ENCODE measurements around the gene SH3RF3.

SH3RF3 gene

DNA sequence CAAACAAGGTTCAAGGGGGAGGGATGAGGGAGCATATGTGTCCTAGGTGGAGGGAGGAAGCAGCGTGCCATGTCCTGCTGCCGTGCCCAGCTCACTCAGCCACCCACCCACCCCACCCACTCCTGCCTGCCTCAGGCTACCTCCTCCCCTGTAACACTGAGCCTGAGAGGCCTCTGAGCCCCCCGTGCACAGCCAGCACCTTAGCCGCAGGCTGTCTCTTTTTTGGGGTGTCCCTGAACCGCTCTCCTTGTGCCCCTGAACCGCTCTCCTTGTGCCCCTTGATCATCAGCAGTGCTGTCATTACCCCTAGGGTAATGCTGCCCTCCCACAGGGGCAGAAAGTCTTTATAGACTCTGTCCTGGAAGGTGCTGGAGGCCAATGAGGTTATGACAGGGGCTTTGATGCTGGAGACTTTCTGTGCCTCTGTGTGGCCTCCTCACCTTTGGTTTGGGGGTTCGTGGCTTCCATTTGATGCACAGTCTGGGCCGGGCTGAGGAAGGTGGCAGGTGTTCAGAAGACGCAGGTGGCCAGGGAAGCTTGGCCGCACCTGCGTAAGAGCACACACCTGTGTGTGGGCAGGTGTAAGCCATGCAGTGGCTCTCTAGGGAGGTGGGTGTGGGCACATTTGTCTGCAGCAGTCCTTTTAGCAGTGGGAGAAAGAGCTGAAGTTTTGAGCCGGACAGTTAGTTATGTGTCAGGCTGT lies 344.8 kb downstream of the SH3RF3 start:
- no peaks in the 10 kb centered on the region for H3K9me3 ChIP-seq (ENCODE audit: control insufficient read depth, low read length)
- H3K4me1 ChIP-seq (ENCODE audit: control insufficient read depth, insufficient read depth, low read length, poor library complexity, severe bottlenecking) = peaks cover 17% of the 10 kb centered on the region
- no peaks in the 10 kb centered on the region for H3K36me3 ChIP-seq (ENCODE audit: control insufficient read depth, insufficient read depth, low read length)
- no peak overlapping the region for H3K27ac ChIP-seq (ENCODE audit: low read depth, low read length, severe bottlenecking)
- 87 to 91% methylated on average over 9 to 10 of the region's 12 CpGs for WGBS, 2 experiments (ENCODE audit: insufficient coverage in 2 of 2)
- no peak overlapping the region for H3K4me3 ChIP-seq (ENCODE audit: extremely low read depth, insufficient read depth, low read length, poor library complexity, severe bottlenecking)

DNA sequence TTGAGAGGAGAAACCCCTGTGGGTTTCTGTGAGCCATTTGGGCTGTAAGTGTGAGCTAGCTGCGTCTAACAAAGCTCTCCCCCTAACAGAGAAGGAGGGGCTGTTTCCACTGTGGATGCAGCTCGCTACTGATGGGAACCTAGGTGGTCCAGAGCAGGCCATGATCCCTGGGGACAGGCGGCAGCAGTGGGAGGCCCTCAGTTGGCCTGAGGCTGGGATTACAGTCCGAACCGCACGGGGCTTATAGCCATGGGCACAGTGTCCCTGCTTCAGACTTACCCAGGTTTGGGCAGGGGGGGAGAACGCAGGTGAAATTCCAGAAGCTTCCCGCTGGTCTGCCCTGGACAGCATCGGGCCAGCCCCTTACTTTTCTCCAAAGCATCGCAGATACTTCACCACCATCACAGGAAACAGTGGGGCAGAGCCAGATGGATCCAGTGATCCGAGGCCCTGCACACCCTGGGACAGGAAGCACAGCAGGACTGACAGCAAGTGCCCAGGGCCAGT lies 345.4 kb downstream of the SH3RF3 start:
- no peaks in the 10 kb centered on the region for H3K36me3 ChIP-seq (ENCODE audit: control insufficient read depth, insufficient read depth, low read length)
- H3K27ac ChIP-seq (ENCODE audit: low read depth, low read length, severe bottlenecking) = no peak overlapping the region
- 79 to 90% methylated on average over 5 to 11 of the region's 11 CpGs for WGBS, 2 experiments (ENCODE audit: insufficient coverage in 2 of 2)
- H3K9me3 ChIP-seq (ENCODE audit: control insufficient read depth, low read length) = no peaks in the 10 kb centered on the region
- no peak overlapping the region for H3K4me3 ChIP-seq (ENCODE audit: extremely low read depth, insufficient read depth, low read length, poor library complexity, severe bottlenecking)
- peaks cover 13% of the 10 kb centered on the region for H3K4me1 ChIP-seq (ENCODE audit: control insufficient read depth, insufficient read depth, low read length, poor library complexity, severe bottlenecking)

DNA sequence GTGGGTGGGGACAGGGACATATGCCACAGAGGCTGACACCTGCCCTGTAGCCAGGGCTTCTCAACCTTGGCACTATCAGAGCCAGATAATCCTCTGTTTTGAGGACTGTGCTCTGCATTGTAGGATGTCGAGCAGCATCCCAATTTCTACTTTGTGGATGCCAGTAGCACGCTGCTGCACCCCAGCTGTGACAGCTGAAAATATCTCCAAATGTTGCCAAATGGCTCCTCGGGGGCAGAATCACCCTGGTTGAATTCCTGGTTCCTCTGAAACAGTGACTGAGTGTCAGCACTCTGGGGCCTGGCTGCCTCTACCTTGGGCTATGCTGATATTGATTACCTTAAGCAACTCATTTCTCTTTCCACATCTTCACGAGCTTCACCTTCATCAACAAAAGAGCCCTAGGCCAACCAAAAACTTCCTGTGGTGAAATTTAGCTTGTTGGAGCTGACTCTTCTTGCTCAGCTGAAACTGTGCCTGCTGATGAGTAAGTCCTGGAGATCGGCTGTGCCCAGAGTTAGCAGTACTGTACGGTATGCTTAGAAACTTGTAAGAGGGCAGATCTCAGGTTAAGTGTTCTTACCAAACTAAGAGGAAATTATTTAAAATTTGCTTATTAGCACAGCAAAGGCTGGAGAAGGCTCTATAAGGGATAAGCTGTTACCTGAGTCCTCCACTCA lies 346.7 kb downstream of the SH3RF3 start:
- no peak overlapping the region for H3K4me3 ChIP-seq (ENCODE audit: extremely low read depth, insufficient read depth, low read length, poor library complexity, severe bottlenecking)
- no peaks in the 10 kb centered on the region for H3K36me3 ChIP-seq (ENCODE audit: control insufficient read depth, insufficient read depth, low read length)
- H3K27ac ChIP-seq (ENCODE audit: low read depth, low read length, severe bottlenecking) = no peak overlapping the region
- H3K4me1 ChIP-seq (ENCODE audit: control insufficient read depth, insufficient read depth, low read length, poor library complexity, severe bottlenecking) = peaks cover under 1% of the 10 kb centered on the region
- H3K9me3 ChIP-seq (ENCODE audit: control insufficient read depth, low read length) = no peaks in the 10 kb centered on the region
- WGBS, 2 experiments (ENCODE audit: insufficient coverage in 2 of 2) = 93 to 98% methylated on average over 4 to 5 of the region's 6 CpGs

DNA sequence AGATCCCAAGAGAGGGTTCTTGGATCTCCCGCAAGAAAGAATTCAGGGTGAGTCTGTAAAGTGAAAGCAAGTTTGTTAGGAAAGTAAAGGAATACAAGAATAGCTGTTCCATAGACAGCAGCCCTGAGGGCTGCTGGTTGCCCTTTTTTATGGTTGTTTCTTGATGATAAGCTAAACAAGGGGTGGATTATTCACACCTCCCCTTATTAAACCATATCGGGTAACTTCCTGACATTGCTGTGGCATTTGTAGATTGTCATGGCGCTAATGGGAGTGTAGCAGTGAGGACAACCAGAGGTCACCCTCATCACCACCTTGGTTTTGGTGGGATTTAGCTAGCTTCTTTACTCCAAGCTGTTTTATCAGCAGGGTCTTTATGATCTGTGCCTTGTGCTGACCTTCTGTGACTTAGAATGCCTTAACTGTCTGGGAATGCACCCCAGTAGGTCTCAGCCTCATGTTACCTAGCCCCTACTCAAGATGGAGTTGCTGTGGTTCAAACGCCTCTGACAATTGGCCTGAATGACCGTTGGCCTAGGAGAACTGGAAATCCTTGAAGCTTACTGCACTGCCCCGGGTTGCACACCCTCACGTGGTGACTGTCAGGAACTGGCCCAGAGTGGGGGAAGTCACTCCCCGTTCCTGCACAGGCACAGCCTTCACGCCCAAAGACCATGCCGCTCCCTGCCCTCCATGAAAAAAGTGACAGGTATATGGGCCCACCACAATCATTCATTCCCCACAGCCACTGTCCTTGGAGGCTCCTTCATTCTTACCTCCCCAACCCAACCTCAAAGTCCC lies 347.8 kb downstream of the SH3RF3 start:
- 91 to 99% methylated on average over 8 to 9 of the region's 10 CpGs for WGBS, 2 experiments (ENCODE audit: insufficient coverage in 2 of 2)
- Histone ChIP-seq H3K27ac (ENCODE audit: low read depth, low read length, severe bottlenecking) (no peak overlapping the region), H3K36me3 (ENCODE audit: control insufficient read depth, insufficient read depth, low read length) (no peaks in the 10 kb centered on the region), H3K9me3 (ENCODE audit: control insufficient read depth, low read length) (no peaks in the 10 kb centered on the region), H3K4me3 (ENCODE audit: extremely low read depth, insufficient read depth, low read length, poor library complexity, severe bottlenecking) (no peak overlapping the region), H3K4me1 (ENCODE audit: control insufficient read depth, insufficient read depth, low read length, poor library complexity, severe bottlenecking) (no peaks in the 10 kb centered on the region)

DNA sequence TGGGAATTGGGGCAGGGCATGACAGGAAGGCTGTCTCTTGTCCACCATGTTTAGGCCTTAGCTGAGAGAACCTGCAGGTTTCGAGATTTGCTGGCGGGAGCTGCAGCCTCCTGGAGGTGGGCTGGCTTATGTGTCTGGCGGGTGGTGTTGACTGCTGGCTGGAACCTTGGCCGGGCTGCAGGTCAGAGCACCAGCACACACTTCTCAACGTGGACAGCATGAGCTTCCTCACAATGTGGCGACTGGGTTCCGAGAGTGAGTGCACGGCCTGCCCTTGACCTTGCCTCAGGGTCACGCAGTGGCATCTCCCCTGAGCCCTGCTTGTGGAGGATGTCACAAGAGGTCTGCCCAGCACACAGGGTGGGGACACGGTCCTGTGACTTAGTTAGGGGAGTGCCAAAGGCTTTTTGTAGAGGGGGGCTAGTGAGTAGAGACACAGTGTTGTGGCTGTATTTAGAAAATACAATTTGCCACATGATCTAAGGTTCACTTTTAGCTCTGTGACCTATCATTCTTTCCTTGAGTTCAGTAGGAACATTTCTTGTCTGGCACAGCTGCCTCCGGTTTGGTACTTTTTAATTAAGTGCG lies 350.0 kb downstream of the SH3RF3 start:
- Histone ChIP-seq H3K36me3 (ENCODE audit: control insufficient read depth, insufficient read depth, low read length) (no peaks in the 10 kb centered on the region), H3K4me1 (ENCODE audit: control insufficient read depth, insufficient read depth, low read length, poor library complexity, severe bottlenecking) (peaks cover 12% of the 10 kb centered on the region), H3K9me3 (ENCODE audit: control insufficient read depth, low read length) (no peaks in the 10 kb centered on the region), H3K4me3 (ENCODE audit: extremely low read depth, insufficient read depth, low read length, poor library complexity, severe bottlenecking) (no peak overlapping the region), H3K27ac (ENCODE audit: low read depth, low read length, severe bottlenecking) (no peak overlapping the region)
- 93 to 96% methylated on average over 12 of the region's 12 CpGs for WGBS, 2 experiments (ENCODE audit: insufficient coverage in 2 of 2)

DNA sequence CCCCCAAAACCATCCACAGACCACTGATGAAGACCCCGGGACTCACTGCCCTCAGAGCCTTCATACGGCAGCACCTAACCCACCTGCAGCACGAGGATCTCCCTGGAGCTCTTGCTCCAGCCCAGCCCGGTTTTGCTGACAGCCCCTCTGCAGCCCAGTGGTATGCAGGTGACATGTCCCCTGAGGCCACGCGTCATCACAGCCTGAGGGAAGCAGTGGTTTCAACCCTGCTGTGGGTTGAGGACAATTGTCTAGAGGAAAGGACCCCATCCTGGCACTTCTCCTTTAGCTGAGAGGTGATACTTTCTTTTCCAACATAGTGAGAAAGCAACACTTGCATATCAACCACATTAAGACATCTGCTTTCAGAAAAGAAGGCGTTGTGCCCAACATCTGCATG lies 350.8 kb downstream of the SH3RF3 start:
- WGBS, 2 experiments (ENCODE audit: insufficient coverage in 2 of 2) = 81 to 88% methylated on average over 4 to 7 of the region's 7 CpGs
- H3K36me3 ChIP-seq (ENCODE audit: control insufficient read depth, insufficient read depth, low read length) = no peaks in the 10 kb centered on the region
- no peak overlapping the region for H3K4me3 ChIP-seq (ENCODE audit: extremely low read depth, insufficient read depth, low read length, poor library complexity, severe bottlenecking)
- H3K4me1 ChIP-seq (ENCODE audit: control insufficient read depth, insufficient read depth, low read length, poor library complexity, severe bottlenecking) = peaks cover 12% of the 10 kb centered on the region
- no peak overlapping the region for H3K27ac ChIP-seq (ENCODE audit: low read depth, low read length, severe bottlenecking)
- H3K9me3 ChIP-seq (ENCODE audit: control insufficient read depth, low read length) = no peaks in the 10 kb centered on the region

DNA sequence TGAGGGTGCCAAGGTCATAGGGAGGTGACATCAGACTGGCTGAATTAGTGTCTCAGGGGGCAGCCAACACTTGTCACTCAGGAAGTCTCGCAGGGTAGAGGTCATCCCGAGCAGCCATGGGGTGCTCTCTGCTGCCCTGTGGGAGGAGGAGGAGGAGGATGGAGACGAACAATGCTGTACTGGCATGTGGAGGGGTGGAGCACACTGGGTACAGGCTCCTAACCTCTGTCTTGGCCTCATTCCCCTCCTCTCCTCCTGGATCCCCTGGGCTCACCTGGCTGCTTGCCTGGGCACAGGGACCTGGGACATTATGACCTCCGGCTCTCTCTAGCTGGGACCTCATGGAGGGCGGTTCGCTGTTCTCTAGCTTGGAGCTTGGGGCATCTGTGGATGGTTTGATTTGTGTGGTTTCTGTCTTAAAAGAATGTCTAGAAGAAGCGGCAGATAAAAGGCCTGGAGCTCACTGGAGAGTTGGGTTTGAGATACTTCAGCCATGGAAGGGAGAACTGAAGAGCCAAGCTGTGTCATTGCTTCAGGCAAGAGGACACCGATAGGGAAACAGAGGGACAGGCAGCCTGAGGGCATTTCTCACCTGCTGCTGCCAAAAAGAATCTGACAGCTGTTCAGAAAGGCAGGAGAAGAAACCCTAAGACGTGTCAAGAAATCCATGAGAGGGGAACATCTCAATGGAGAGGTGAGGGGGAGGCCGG lies 351.6 kb downstream of the SH3RF3 start:
- H3K9me3 ChIP-seq (ENCODE audit: control insufficient read depth, low read length) = no peaks in the 10 kb centered on the region
- no peaks in the 10 kb centered on the region for H3K36me3 ChIP-seq (ENCODE audit: control insufficient read depth, insufficient read depth, low read length)
- no peak overlapping the region for H3K27ac ChIP-seq (ENCODE audit: low read depth, low read length, severe bottlenecking)
- H3K4me3 ChIP-seq (ENCODE audit: extremely low read depth, insufficient read depth, low read length, poor library complexity, severe bottlenecking) = no peak overlapping the region
- whole genome bisulfite sequencing, 2 experiments (ENCODE audit: insufficient coverage in 2 of 2) = 91 to 95% methylated on average over 3 to 8 of the region's 10 CpGs
- H3K4me1 ChIP-seq (ENCODE audit: control insufficient read depth, insufficient read depth, low read length, poor library complexity, severe bottlenecking) = peaks cover 12% of the 10 kb centered on the region

DNA sequence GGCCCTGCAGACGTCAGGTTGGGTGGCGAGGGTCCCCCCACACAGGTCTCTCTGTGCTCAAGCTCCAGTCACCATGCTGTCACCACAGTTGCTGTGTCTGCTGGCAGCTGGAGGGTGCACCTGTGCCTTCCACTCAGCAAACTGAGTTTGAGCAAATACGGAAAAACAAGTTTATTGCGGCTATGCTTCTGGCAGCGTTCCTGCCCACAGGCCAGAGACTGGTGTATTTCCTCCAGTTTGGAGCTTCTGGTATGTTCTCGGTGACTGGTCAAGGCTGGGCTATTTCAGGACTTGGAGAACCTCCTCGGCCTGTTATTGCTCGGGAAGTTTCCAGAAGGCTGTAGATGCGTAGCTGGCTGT lies 352.2 kb downstream of the SH3RF3 start:
- no peak overlapping the region for H3K27ac ChIP-seq (ENCODE audit: low read depth, low read length, severe bottlenecking)
- no peaks in the 10 kb centered on the region for H3K9me3 ChIP-seq (ENCODE audit: control insufficient read depth, low read length)
- no peaks in the 10 kb centered on the region for H3K36me3 ChIP-seq (ENCODE audit: control insufficient read depth, insufficient read depth, low read length)
- H3K4me3 ChIP-seq (ENCODE audit: extremely low read depth, insufficient read depth, low read length, poor library complexity, severe bottlenecking) = no peak overlapping the region
- 89 to 92% methylated on average over 8 to 9 of the region's 9 CpGs for WGBS, 2 experiments (ENCODE audit: insufficient coverage in 2 of 2)
- peaks cover 12% of the 10 kb centered on the region for H3K4me1 ChIP-seq (ENCODE audit: control insufficient read depth, insufficient read depth, low read length, poor library complexity, severe bottlenecking)

DNA sequence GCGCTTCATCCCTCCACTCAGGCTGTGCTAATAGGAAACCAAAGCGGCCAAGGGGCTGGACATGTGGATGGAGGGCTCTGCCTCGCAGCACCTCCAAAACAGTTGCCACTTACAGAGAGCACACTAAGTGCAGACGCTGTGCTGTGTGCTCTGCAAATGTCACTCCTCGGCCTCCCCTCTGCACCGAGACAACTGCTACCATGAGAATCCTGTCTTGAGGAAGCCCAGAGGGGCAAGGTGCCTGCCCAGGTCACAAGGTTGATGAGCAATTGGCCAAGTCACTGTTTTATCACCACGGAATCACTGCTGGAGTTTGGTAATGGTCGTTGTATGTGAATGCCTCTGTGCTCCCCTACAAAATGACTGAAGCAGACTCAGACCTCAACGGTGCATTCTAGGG lies 352.6 kb downstream of the SH3RF3 start:
- Histone ChIP-seq H3K9me3 (ENCODE audit: control insufficient read depth, low read length) (no peaks in the 10 kb centered on the region), H3K4me3 (ENCODE audit: extremely low read depth, insufficient read depth, low read length, poor library complexity, severe bottlenecking) (no peak overlapping the region), H3K27ac (ENCODE audit: low read depth, low read length, severe bottlenecking) (no peak overlapping the region), H3K36me3 (ENCODE audit: control insufficient read depth, insufficient read depth, low read length) (no peaks in the 10 kb centered on the region), H3K4me1 (ENCODE audit: control insufficient read depth, insufficient read depth, low read length, poor library complexity, severe bottlenecking) (peaks cover 13% of the 10 kb centered on the region)
- 90% methylated on average over 9 of the region's 9 CpGs for WGBS, 2 experiments (ENCODE audit: insufficient coverage in 2 of 2)

DNA sequence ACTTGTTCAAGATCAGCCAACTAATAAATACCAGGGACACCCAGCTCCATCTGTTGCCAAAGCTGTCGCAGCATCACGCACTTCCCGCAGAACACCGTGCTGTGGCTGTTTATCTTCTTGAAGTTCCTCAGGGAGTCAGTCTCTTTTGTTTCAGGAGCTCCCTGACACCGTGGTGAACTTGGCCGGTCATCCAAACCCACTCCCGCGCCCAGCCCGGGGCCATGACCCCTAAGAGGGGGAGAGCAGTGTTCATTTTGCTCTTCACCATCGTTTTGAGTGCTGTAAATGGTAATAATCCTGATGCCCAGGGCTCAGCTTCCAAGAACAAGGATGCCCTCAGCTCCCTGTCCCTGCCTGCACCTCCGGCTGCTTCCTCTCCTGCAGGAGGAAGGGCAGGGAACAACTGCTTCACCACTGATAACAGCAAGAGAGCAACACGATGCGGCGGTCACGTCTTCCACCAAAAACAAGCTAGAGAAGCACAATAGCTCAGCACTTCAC lies 353.4 kb downstream of the SH3RF3 start:
- Histone ChIP-seq H3K9me3 (ENCODE audit: control insufficient read depth, low read length) (no peaks in the 10 kb centered on the region), H3K4me3 (ENCODE audit: extremely low read depth, insufficient read depth, low read length, poor library complexity, severe bottlenecking) (no peak overlapping the region), H3K27ac (ENCODE audit: low read depth, low read length, severe bottlenecking) (no peak overlapping the region), H3K36me3 (ENCODE audit: control insufficient read depth, insufficient read depth, low read length) (no peaks in the 10 kb centered on the region), H3K4me1 (ENCODE audit: control insufficient read depth, insufficient read depth, low read length, poor library complexity, severe bottlenecking) (peaks cover 17% of the 10 kb centered on the region)
- WGBS, 2 experiments (ENCODE audit: insufficient coverage in 2 of 2) = 80 to 85% methylated on average over 12 to 15 of the region's 15 CpGs
